Progenitor cell of endocrine pancreas (in vitro differentiated cells): Measurements from ENCODE around the gene TTLL1. TPM values are rescaled to one million over a fixed set of nuclear protein-coding genes. Genes with fewer than 3 reads are reported as not detected.

ENCODE experiments used
- DNase-seq: peaks from one replicate; pipeline ENCODE4 v3.0.0; 2021; ENCODE audit warnings: low spot score; ENCODE audit not compliant: unreplicated experiment
- H3K27ac Mint-ChIP-seq: 2 replicates; pipeline ENCODE4 v1.8.0; 2021; ENCODE audit warnings: mild to moderate bottlenecking, moderate library complexity, mixed read lengths
- H3K27me3 Mint-ChIP-seq: 2 replicates; pipeline ENCODE4 v1.8.0; 2021; ENCODE audit warnings: mixed read lengths
- H3K36me3 Mint-ChIP-seq: 2 replicates; pipeline ENCODE4 v1.8.0; 2022; ENCODE audit warnings: mixed read lengths; ENCODE audit not compliant: insufficient read depth
- H3K4me1 Mint-ChIP-seq: 2 replicates; pipeline ENCODE4 v1.8.0; 2021; ENCODE audit warnings: low read depth, mixed read lengths
- H3K4me3 Mint-ChIP-seq: 2 replicates; pipeline ENCODE4 v1.8.0; 2021; ENCODE audit warnings: low read depth, mild to moderate bottlenecking, moderate library complexity, mixed read lengths
- H3K9me3 Mint-ChIP-seq: 2 replicates; pipeline ENCODE4 v1.8.0; 2021; ENCODE audit warnings: low read depth, mixed read lengths
- total RNA-seq: library from RNA; stranded (reverse); gene quantifications from 2 replicates; pipeline ENCODE4 v1.2.1, GENCODE V29; 2021
- TF ChIP-seq, protein P1 (sequence below): fragments of 200-600 bp; sonication (generic); IDR thresholded peaks from one replicate; pipeline ENCODE4 v1.5.0; 2021; ENCODE audit warnings: antibody characterized with exemption, mild to moderate bottlenecking; ENCODE audit not compliant: unreplicated experiment

Gene TTLL1
- total RNA-seq, 1 donor from 2014 or later = 11.9 TPM

DNA sequence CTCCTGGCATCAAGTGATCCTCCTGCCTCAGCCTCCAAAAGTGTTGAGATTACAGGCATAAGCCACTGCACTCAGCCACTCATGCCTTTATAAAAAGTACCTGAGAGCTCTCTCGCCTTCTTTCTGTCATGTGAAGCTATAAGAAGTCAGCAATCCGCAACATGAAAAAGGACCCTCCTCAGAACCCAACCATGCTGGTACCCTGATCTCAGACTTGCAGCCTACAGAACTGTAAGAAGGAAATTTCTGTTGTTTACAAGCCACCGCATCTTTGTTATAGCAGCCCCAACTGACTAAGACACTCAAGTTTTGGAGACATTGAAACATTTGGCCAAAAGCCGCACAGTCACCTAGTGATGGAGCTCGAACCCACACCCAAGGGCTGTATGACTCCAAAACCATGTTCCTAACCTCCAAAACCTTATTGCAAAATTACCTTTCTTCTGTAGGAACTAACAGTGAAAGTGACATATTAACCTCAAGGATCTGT lies 83.1 kb downstream of the TTLL1 start:
- Mint-ChIP-seq H3K9me3 (no peaks in the 10 kb centered on the region), H3K4me3 (no peak overlapping the region), H3K36me3 (no peaks in the 10 kb centered on the region), H3K4me1 (peaks cover 43% of the 10 kb centered on the region), H3K27me3 (no peaks in the 10 kb centered on the region), H3K27ac (no peak overlapping the region)
- DNase-seq = no peak
- TF ChIP-seq, protein P1, sequence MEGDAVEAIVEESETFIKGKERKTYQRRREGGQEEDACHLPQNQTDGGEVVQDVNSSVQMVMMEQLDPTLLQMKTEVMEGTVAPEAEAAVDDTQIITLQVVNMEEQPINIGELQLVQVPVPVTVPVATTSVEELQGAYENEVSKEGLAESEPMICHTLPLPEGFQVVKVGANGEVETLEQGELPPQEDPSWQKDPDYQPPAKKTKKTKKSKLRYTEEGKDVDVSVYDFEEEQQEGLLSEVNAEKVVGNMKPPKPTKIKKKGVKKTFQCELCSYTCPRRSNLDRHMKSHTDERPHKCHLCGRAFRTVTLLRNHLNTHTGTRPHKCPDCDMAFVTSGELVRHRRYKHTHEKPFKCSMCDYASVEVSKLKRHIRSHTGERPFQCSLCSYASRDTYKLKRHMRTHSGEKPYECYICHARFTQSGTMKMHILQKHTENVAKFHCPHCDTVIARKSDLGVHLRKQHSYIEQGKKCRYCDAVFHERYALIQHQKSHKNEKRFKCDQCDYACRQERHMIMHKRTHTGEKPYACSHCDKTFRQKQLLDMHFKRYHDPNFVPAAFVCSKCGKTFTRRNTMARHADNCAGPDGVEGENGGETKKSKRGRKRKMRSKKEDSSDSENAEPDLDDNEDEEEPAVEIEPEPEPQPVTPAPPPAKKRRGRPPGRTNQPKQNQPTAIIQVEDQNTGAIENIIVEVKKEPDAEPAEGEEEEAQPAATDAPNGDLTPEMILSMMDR = no peak

DNA sequence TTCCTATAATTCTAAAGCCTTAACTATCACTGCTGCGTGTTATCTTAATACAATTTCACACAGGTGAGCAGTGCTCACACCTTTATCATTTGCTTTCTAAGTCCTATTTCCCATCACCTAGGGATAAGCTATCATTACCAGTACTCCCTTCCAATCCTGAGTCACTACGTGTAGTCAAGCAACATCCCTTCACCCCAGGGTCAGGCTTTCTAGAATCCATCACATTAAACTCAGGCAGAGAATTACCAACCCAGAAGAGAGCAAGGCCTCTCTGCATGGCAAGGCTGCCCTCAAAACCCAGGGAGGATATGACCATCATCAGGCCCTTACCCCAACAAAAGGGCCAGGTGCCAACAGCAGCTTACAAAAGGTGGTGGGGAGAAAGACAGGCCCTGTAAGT lies 84.1 kb downstream of the TTLL1 start:
- DNase-seq = no peak
- Mint-ChIP-seq H3K4me3 (no peak overlapping the region), H3K27me3 (no peaks in the 10 kb centered on the region), H3K36me3 (no peaks in the 10 kb centered on the region), H3K4me1 (peaks cover 37% of the 10 kb centered on the region), H3K9me3 (no peaks in the 10 kb centered on the region), H3K27ac (no peak overlapping the region)
- TF ChIP-seq, protein P1 = no peak

DNA sequence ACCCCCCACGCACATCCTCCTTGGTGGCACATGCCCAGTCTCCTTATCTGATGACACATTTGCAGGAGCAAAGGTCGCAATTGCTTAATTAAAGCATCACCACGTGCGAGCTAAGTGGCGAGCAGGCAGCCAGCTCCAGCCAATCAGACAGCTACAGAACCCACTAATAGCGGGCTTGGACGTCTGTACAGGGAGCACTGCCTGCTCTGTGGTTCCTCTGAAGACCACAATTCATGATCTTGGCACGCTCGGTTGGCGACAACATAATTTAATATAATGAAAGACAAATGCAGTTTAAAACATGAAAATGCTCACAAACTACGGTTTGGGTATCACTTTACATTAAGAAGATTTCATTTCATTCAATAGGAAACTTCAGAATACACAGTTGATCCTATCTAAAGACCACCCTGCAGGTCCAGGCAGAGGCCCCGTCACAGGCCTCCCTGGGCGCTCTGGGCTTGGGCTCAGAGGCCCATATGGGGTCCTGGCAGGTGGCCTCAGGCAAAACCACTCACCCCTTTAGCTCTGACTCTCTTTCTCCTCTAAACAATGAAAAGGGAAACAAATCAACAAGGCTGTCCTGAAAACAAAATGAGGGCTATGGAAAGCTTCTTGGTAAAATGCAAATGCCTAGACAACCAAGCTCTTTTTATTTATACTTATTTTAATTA lies 84.7 kb downstream of the TTLL1 start:
- H3K9me3 Mint-ChIP-seq = no peaks in the 10 kb centered on the region
- no peak overlapping the region for H3K27ac Mint-ChIP-seq
- no peak overlapping the region for H3K4me3 Mint-ChIP-seq
- no peaks in the 10 kb centered on the region for H3K36me3 Mint-ChIP-seq
- DNase-seq = no peak
- peaks cover 37% of the 10 kb centered on the region for H3K4me1 Mint-ChIP-seq
- no peaks in the 10 kb centered on the region for H3K27me3 Mint-ChIP-seq
- TF ChIP-seq, protein P1 = no peak

DNA sequence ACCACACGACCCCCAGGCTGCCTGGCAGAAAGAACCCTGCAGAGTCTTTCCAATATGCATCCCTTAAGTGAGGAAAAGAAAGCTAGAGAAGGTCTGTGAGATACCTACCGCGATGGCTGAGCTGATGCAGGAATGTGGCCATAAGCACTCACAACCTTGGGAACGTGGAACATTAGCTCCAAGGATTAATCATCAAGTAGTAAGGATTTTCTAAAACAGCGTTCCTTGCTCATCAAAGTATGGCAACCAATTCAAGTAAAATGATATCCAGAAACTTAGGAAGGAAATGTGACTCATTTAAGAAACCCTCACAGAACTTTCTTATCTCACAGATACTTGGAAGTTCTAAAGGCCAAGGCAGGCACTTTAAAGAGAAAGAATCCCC lies 87.0 kb downstream of the TTLL1 start:
- Mint-ChIP-seq H3K27me3 (no peaks in the 10 kb centered on the region), H3K27ac (no peak overlapping the region), H3K36me3 (no peaks in the 10 kb centered on the region), H3K4me3 (no peak overlapping the region), H3K9me3 (peaks cover 3% of the 10 kb centered on the region), H3K4me1 (peaks cover 28% of the 10 kb centered on the region)
- no peak for DNase-seq
- TF ChIP-seq, protein P1 = no peak

DNA sequence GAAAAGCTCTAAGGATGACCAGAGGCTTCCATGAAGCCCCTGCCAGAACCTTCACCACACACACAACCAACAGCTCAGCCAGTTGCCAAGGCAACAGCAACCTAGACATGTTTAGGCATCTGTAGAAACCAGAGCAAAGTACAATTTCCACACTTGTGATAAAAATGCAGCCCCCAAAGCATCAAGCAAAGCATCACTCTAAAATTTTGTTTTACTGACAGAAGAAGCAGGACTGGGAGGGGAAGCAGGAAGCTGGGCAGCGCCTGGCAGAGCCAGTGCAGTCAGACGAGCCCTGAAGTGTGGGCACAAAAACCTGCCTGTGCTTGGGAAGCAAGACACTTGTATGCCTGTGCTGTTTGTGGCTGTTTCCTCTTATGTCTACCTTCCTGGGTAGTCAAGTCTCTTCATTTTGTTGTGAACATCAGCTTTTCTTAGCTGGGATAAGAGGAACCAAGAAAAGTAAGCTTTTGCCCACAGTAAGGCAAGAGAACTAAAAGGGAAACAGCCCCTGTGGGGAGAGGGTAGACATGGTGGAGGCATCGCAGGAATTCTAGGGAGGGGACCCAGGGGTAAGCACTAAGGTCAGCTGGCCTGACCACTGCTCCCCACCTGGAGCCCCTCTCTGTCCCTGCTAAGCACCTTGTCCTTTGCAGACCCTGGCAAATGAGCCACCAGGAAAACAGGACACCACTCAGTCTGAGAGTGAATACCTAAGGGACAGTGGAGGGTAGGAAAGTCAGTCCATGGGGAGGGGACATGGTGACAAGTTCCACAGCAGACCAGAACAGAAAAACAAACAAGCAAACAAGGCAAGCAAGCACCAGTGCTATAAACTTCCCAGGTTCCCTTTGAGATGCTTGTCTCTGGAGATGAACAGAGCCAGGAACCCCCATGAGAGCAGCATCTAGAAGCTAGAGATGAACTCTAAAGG lies 87.7 kb downstream of the TTLL1 start:
- H3K27me3 Mint-ChIP-seq = no peaks in the 10 kb centered on the region
- peaks cover 3% of the 10 kb centered on the region for H3K9me3 Mint-ChIP-seq
- no peak overlapping the region for H3K4me3 Mint-ChIP-seq
- peaks cover 23% of the 10 kb centered on the region for H3K4me1 Mint-ChIP-seq
- no peak for DNase-seq
- H3K36me3 Mint-ChIP-seq = no peaks in the 10 kb centered on the region
- TF ChIP-seq, protein P1 = no peak
- H3K27ac Mint-ChIP-seq = peak overlapping the region; percentile 64
